DMS79 (cell line): ENCODE measurements around the gene KLHL26.

ENCODE experiments used
- DNase-seq: peaks from one replicate; lab custom pipeline; 2025; lab: John Stamatoyannopoulos, UW

Gene KLHL26

GRCh38 chr19:18612772-18613588 lies 23.8 kb upstream of the KLHL26 start, which contains the start of gene TMEM59L:
Gene TMEM59L, plus strand, starts transcription at chr19:18612870. Its CDS starts 89 bp downstream, at chr19:18612959.
- DNase-seq, result no peak

DNA sequence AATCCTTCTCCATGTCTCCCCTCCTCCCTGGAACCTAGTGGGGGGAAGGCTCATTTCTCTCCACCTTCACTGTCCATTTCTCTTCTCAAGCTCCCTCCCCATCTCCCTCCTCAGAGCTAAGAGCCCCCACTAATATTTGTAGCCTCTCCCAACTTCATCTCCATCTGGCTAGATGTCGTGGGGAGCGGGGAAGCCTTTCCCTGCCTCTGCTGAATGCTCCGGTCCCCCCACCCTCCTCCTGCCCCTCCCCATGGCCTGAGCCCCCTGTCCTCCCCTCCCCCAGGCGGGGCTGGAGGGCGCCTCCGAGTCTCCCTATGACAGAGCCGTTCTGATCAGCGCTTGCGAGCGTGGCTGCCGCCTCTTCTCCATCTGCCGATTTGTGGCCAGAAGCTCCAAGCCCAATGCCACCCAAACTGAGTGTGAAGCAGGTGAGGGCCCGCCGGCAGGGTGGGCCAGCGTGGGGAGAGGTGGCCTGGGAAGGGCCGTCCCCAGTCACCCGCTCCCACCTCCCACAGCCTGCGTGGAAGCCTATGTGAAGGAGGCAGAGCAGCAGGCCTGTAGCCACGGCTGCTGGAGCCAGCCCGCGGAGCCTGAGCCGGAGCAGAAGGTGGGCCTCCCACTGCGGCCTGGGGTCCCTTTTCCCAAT lies 23.1 kb upstream of the KLHL26 start:
- no peak for DNase-seq

- DNase-seq, result no peak
Observed at GRCh38 chr19:18616023-18616422, 20.8 kb upstream of the KLHL26 start.

GRCh38 chr19:18617562-18617961 lies 19.3 kb upstream of the KLHL26 start:
- no peak for DNase-seq

- no peak for DNase-seq
Observed at GRCh38 chr19:18618236-18618635, 18.6 kb upstream of the KLHL26 start.

GRCh38 chr19:18620311-18620710 lies 16.5 kb upstream of the KLHL26 start:
- DNase-seq, result no peak

DNA sequence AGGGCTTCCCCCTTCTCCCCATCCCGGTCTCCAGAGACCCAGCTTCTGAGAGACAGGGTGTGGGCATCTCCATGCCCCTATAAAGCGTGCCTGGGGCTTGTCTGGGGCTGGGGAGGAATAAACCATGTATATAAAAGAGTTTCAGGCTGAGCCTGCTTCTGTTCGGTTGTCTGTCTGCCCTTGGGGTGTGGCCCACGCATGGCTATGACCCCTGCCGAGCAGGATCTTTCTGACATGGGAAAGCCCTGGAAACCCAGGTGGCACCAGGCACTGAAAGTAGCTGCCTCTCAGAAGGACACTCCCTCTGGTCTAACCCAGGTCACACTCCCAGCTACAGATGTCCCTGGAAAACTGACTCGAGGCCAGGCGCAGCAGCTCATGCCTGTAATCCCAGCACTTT lies 15.9 kb upstream of the KLHL26 start:
- no peak for DNase-seq

GRCh38 chr19:18626906-18627305 lies 9.9 kb upstream of the KLHL26 start:
- DNase-seq, result no peak

DNA sequence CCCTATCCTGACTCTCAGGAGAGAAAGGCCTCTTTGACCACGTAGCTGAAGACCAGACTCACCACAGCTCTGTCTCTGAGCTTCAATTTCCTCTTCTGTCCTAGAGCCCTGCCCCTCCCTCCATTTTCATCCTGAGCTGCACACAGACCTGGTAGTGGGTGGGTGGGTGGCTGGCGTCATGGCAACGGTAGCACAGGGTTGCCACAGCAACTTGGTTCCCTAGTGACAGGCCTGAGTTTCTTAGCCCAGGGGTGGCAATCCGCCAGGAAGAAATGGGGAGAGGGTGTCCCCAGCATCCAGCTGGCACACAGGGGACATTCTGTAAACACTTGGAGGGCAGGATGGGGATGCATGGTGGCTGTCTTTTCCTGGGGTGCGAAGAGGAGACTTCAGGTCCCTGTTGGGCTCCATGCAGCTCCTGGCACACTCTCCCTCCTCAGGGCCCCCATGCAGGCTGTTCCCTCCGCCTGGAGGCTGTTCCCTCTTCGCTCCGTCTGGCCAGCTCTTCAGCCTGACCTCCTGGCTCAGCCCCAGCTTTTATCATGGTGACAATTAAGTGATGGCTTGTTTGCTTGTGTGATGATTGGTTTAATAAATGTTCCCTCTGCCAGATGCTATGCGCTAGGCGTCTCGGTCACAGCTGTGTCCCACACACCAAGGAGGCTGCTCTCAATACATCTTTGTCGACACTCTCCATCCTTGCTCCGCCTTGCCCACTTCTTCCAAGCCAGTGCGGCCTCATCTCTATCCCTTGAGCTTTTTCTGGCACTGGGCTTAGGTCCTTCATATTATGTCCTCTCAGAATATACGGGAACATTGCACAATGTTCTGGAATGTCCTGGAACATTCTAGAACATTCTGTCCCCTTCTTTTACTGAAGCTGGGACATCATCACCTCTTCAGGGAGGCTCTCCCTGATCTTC lies 7.4 kb upstream of the KLHL26 start:
- peak; percentile 59 for DNase-seq

DNA sequence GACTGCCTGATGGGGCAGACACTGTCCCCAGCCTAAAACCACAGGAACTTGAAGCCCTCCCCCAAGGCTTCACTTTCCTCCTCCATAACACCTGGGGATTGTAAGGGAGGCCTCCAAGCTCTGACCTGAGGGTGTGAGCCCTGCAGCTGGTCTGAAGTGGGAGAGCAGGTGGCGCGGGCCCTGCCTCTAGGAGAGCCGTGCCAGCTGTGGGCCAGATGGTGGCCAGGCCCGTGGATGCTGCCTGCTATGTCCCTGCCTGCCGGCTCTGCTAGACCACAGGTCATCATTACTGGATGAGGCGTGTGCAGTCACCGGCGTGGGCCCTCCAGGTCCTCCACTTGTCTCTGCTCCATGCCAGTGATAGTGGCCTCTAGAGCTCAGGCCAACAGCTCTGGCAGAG lies 3.5 kb upstream of the KLHL26 start:
- DNase-seq, result peak; percentile 69

GRCh38 chr19:18634612-18635297 lies 2.1 kb upstream of the KLHL26 start:
- no peak for DNase-seq

- DNase-seq, result no peak
Observed at GRCh38 chr19:18635831-18636182, 1.0 kb upstream of the KLHL26 start.

- DNase-seq, result peak; percentile 95
Observed at GRCh38 chr19:18636183-18636968, 452 bp upstream of the KLHL26 start.

- DNase-seq, result no peak
Observed at GRCh38 chr19:18637673-18638630, 1.1 kb downstream of the KLHL26 start.

DNA sequence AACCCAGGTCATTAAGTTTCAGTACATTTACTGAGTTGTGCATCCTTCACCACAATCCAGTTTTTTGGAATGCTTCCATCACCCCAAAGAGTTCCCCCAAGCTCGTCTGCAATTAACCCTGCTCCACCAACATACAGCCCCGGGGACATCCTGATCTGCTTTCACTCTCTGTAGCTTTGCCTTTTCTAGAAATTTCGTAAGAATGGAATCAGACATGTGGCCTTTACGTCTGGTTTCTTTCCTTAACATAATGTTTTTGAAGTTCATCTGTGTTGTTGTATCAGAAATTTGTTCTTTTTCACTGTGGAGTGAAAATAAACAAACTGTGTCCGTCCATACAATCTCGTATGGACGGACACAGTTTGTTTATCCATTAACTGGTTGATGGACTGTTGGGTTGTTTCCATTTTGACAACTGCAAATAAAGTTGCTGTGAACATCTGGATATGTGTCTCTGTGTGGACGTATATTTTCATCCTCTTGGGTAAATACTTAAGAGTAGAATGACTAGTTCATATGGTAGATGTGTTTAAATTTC lies 2.9 kb downstream of the KLHL26 start:
- DNase-seq, result no peak

DNA sequence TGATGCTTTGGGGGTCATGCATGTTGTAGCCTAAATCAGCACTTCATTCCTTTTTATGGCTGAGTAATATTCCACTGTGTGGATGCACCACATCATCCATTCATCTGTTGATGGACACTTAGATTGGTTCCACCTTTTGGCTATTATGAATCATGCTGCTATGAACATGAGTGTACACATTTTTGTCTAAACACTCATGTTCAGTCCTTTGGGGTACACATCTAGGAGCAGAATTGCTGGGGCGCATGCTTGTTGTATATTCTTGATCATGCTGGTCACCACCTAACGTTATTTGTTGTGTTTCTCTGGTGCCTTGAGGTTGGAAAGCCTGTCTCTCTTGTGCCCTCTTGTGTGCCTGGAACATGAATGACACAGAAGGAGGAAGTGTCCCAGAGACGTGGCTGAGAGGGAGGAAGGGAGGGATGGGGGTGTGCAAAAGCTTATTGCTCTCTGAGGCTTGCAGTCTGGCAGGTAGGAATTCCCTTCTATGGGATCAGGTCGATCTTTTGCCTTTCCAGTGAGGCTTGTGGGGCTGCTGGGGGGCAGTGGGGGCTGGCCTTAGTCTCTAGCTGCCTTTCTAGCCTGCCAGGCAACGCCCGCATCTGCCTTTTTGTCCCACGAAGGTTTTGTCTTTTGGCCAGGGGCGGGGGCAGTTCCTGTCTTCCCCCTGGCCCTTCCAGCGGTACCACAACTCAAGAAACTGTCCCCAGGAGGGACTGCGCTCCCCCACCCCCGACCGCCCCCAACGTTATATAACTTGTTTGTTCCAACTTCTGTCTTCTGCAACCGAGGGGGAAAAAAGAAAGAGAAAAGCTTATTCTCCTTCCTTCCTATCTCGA lies 7.6 kb downstream of the KLHL26 start:
- DNase-seq, result no peak

DNA sequence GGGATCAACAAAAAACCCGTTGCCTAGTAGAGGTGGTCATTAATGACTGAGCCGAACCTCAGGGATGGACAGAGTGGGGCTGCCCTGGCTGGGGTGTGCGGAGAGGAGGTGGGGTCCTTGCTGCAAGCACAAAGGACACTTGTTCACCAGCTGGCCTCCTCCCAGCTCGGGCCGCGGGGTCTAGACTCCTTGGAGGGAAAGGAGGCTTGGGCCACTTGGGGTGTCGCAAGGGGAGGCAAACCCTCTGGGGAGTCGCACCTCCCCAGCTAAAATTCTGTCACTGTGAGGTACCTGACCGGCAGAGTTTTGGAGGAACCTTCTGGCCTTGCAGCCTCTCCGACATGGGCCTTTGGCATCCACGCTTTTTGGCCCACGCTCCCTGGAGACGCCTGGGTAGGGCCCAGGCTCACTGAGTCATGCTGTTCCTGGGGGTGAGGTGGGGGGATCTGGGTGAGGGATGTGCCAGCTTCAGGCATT lies 8.2 kb downstream of the KLHL26 start:
- DNase-seq, result no peak

GRCh38 chr19:18646535-18647370 lies 9.9 kb downstream of the KLHL26 start:
- peak; percentile 84 for DNase-seq
